Left renal cortex interstitium (tissue), 4 donors: ENCODE data around the gene FIGN. TPM values are rescaled to one million over a fixed set of nuclear protein-coding genes. Genes with fewer than 3 reads are reported as not detected.

Experiments
- DNase-seq, 4 donors: peaks; one replicate each; pipeline ENCODE4 v3.0.0-alpha.2; 2013; ENCODE audit warnings: low read depth in 4 of 4, low spot score in 2 of 4, missing footprints in 1 of 4
- polyA plus RNA-seq, 4 donors: library from polyadenylated mRNA; unstranded; fragments of 120-200 nt; gene quantifications; one replicate each; pipeline ENCODE4 v1.2.1, GENCODE V29; 2013; ENCODE audit not compliant: insufficient read length in 4 of 4

Gene FIGN
- polyA plus RNA-seq, 4 donors: 7.2 to 15.8 (median 10.1) TPM

- DNase-seq: no peak
These were observed 5.6 kb upstream of the FIGN start for GRCh38 chr2:163741435-163741834.

GRCh38 chr2:163737563-163737962, 1.8 kb upstream of the FIGN start:
- no peak for DNase-seq

GRCh38 chr2:163737190-163737439, 1.3 kb upstream of the FIGN start:
- no peak for DNase-seq

- DNase-seq: peak in 1 of 4 donors; percentile 50
These were observed 803 bp upstream of the FIGN start for GRCh38 chr2:163736433-163737189.

GRCh38 chr2:163734881-163735684, 725 bp downstream of the FIGN start:
- no peak for DNase-seq

- DNase-seq: no peak
These were observed 1.4 kb downstream of the FIGN start for GRCh38 chr2:163734401-163734800.

- no peak for DNase-seq
These were observed 1.9 kb downstream of the FIGN start for GRCh38 chr2:163733956-163734355.

GRCh38 chr2:163733301-163733938, 2.4 kb downstream of the FIGN start:
- DNase-seq: no peak

GRCh38 chr2:163732727-163733126, 3.1 kb downstream of the FIGN start:
- no peak for DNase-seq

- DNase-seq: no peak
These were observed 4.1 kb downstream of the FIGN start for GRCh38 chr2:163731735-163732134.

GRCh38 chr2:163730556-163730955, 5.3 kb downstream of the FIGN start:
- no peak for DNase-seq

GRCh38 chr2:163729636-163730273, 6.1 kb downstream of the FIGN start:
- no peak for DNase-seq

- DNase-seq: no peak
These were observed 11.9 kb downstream of the FIGN start for GRCh38 chr2:163723881-163724280.

- no peak for DNase-seq
These were observed 12.5 kb downstream of the FIGN start for GRCh38 chr2:163723348-163723747.

GRCh38 chr2:163719331-163719730, 16.5 kb downstream of the FIGN start:
- DNase-seq: no peak

- no peak for DNase-seq
These were observed 17.7 kb downstream of the FIGN start for GRCh38 chr2:163717993-163718680.

GRCh38 chr2:163717515-163717914, 18.3 kb downstream of the FIGN start:
- DNase-seq: no peak

GRCh38 chr2:163716101-163716500, 19.7 kb downstream of the FIGN start:
- no peak for DNase-seq

GRCh38 chr2:163715668-163716067, 20.1 kb downstream of the FIGN start:
- no peak for DNase-seq

- no peak for DNase-seq
These were observed 20.6 kb downstream of the FIGN start for GRCh38 chr2:163715199-163715598.
